Left lobe of liver (tissue), 2 donors: ENCODE measurements around the gene PSMD12. TPM values are rescaled to one million over a fixed set of nuclear protein-coding genes. Genes with fewer than 3 reads are reported as not detected.
A peak's percentile ranks its signal among the peaks of the same experiment; 100 is the strongest.
"Not testable (repeated sequence)": the region's sequence is repeated elsewhere in the genome, so short reads cannot be mapped to it uniquely, and the experiment has no call there.

ENCODE experiments used
- ATAC-seq: fragments of 200-7000 bp; cut with Tn5 transposase; one replicate; pipeline ENCODE4 v1.9.1; 2020; ENCODE audit warnings: mild to moderate bottlenecking, moderate library complexity
- DNase-seq: peaks from one replicate; pipeline ENCODE4 v3.0.0-alpha.2; 2020; ENCODE audit warnings: low spot score
- total RNA-seq: library from RNA; stranded (reverse); gene quantifications from one replicate; pipeline ENCODE4 v1.2.1, GENCODE V29; 2021
- donor health status: DM: no; HTN: no; CAD: no; lungs with moderate emphysema.
- donor health status: DM: no; HTN: yes; CAD: no.

Gene PSMD12
- 28.1 TPM for total RNA-seq

DNA sequence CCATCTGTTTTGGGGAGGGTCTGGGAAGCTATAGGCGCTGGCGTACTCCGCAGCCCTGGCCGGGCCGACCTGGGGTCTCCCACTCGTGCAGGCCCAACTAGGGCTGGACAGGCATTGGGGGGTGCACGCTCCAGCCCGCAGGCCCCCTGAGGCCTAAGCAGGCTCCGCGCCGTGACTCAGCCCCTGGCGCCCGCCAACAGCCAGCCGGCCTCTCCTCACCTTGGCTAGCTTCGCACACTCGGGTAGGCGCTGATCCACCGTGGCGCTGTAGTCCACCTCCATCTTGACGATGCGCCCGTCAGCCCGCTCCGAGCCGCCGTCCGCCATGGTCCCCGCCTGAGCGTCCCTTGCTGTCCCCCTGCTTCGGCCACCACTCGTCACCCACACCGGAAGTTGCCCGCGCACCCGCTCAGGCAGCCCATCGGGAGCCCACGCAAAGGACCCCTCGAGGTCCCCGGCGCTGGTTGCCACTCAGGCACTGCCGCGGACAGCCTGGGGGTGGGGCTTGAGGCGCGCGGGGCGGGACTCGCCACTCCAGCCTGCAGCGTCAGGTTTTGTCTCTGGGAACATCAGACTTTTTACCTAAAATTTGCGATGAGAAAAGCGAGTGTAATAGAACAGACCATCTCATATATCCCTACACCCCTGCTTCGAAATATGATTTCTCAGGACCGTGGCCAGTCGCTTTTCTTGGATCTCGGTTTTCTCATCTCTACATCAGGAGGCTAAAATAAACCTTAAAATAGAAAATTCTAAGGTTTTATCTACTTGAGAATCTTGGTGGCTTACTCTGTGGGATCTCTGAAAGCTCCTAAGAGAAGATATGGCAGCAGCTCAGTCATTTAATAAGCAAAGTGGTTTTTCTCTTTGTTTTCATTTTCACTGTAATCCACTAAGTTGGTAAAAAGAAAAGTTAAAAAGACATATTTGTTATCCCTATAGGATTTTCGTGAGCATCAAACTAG lies at the start of gene PSMD12:
Gene PSMD12 (minus strand): TSS at position 385 of the 965 bp plus-strand sequence. CDS start 58 bp downstream, at position 327.
- ATAC-seq (peak; percentile 93), DNase-seq (peak; percentile 95)

DNA sequence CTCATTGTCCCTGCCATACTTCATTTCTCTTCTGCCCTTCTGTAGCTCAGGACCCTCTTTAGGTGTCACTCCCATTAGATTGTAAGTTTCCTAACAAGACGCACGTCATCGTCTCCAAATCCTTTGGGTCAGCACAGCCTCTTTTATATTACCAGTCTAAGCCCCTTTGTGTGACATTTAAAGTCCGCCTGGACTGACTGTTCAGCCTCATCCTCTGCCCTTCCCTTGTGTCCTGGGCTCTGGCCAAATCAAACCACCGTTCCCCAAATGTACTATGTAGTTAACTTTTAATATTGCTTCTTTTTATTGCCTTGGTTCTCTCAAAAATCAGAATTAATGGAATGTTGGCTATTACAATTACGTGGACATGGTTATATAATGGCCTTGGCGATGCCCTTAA lies 48.9 kb upstream of the PSMD12 start:
- DNase-seq (peak; percentile 61), ATAC-seq (peak; percentile 72)

GRCh38 chr17:67414559-67414958 lies 48.2 kb upstream of the PSMD12 start:
- DNase-seq: no peak
- ATAC-seq: peak; percentile 48

GRCh38 chr17:67414130-67414529 lies 47.8 kb upstream of the PSMD12 start:
- no peak for DNase-seq
- ATAC-seq: no peak

GRCh38 chr17:67413388-67413787 lies 47.0 kb upstream of the PSMD12 start:
- DNase-seq: peak; percentile 33
- ATAC-seq: no peak

DNA sequence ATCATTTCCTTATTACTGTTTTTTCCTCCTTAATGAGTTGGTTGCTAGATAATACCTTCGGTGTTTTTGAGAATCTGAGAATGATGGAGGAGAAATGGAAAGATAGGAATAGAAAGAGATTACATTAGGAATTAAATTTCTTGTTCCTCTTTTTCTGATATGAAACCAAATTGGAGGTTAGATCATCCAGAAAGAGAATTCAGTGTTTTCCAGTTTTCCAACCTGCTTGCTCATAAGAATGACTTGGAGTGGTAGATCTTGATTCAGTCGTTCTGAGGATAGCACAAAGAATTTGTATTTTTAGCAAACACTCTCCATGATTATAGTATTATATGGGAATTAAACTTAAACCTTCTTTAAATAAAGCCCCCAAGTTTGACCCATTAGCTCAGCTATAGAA lies 46.6 kb upstream of the PSMD12 start:
- ATAC-seq (no peak), DNase-seq (no peak)

DNA sequence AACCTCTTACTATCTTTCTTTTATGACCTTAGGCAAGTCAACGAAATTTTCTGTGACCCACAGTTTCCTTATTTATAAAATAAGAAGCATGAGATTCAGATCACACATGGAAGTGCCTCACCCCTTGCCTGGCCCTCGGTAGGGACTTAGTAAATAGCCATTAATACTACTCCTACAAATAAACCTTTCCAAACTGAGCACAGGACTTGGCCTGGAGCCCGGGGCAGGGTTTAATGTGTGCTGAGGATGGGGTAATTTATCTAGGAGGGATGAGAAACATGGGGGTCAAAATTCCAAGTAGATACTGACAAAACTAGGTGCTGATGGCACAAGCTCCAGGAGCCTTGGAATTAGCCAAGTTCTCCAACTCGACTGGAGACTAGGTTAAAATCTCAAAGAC lies 45.7 kb upstream of the PSMD12 start:
- ATAC-seq (peak; percentile 73), DNase-seq (peak; percentile 83)

DNA sequence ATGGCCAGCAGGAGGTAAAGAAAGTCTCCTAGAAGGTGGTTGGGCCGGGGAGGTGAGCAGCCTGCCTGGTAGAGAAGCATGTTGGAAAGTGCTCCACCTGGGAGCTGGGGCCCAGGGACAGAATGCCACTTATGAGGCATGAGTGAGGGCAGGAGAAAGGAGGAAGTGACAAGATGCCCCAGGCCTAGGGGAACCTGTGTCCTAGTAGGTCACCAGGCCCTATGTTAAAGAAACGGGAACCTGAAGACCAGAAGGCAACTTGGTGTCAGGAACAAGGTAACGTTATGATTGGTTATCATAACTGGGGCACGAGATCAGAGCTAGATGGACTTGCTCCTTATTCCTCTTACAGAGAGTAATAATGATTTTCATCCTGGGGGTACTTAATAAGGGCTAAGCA lies 45.0 kb upstream of the PSMD12 start:
- ATAC-seq (no peak), DNase-seq (peak; percentile 41)

GRCh38 chr17:67408455-67408830 lies 42.1 kb upstream of the PSMD12 start:
- ATAC-seq, DNase-seq: not testable (repeated sequence)

DNA sequence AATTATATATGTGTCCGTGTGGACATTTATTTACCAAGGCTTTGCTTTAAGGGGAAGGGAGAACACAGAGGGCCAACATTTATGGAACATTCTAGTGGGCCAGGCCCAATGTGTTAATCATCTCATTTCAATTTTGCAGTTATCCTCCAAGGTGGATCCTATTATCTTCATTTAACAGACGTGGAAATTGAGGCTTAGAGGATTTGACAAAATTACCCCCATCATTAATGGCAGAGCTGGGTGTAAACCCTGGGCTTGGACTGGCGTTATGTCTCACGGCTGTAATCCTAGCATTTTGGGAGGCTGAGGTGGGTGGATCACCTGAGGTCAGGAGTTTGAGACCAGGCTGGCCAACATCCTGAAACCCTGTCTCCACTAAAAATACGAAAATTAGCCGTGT lies 37.1 kb upstream of the PSMD12 start:
- ATAC-seq (no peak), DNase-seq (peak; percentile 18)

DNA sequence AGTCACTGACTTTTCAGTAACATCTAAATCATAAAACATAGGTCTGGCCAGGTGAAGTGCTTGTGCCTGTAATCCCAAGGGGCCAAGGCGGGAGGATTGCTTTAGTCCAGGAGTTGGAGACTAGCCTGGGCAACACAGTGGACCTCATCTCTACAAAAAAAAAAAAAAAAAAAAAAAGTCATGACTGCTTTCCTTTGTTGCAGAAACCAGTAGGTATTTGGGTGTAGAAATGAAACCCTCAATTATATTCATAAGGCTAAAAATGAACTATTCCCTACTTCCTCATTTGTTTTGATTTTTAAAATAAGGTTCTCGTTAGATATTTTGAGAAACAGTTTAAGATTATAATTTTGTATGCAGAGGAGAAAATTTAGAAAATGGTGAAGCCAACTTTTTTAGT lies 36.7 kb upstream of the PSMD12 start:
- no peak for ATAC-seq
- DNase-seq: no peak

DNA sequence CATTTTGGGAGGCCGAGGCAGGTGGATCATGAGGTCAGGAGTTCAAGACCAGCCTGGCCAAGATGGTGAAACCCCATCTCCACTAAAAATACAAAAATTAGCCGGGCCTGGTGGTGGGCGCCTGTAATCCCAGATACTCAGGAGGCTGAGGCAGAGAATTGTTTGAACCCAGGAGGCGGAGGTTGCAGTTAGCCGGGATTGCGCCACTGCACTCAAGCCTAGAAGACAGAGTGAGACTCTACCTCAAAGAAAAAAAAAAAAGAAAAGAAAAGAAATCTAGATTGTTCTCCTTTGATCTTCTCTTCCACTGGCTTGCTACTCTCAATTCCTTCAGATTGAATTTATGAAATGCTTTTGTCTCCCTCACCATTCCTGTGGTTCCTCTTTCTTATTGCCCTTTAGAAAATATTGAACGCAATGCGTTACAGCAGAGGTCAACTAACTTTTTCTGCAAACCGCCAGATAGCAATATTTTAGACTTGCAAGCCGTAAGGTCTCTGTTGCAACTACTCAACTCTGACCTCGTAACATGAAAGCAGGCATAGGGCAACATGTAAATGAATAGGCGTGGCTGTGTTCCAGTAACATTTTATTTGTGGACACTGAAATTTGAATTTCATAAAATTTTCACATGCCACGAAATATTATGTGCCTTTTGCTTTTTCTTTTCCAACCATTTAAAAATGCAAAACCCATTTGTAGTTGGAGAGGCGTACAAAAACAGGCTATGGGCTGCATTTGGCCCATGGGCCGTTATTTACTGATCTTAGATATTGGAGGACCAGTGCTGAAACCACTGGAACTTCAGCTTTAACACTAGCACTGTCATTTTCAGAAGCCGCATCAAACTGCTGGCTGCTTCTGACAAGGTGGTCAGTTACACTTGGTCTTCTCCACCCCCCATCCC lies 35.5 kb upstream of the PSMD12 start:
- ATAC-seq: peak; percentile 87
- DNase-seq: peak; percentile 55

- DNase-seq (no peak), ATAC-seq (no peak)
These were observed 34.7 kb upstream of the PSMD12 start for GRCh38 chr17:67401106-67401505.

DNA sequence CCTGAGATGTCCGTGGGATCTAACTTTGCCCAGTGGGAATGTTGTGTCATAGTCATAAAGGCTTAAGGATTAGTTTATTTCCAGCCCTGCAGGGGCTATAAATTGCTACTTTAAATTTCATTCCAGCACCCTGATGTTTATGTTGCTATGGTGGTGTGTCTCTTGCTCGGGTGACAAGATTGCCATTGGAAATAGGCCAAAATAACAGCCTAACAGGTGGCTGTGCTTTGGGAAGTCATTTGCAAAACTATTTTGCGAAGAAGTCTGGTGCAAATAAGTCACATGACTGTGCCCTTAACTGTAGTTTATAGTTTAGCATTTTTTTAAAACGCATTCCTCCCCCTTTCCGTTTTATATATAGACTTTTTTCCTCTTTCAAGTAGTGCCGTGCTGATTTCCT lies 33.8 kb upstream of the PSMD12 start:
- DNase-seq (no peak), ATAC-seq (no peak)

GRCh38 chr17:67399676-67400075 lies 33.3 kb upstream of the PSMD12 start:
- ATAC-seq: peak; percentile 56

GRCh38 chr17:67393809-67394397 lies 27.5 kb upstream of the PSMD12 start:
- ATAC-seq: no peak

More at GRCh38 chr17:67399676-67400075, 33.3 kb upstream of the PSMD12 start:
- peak; percentile 44 for DNase-seq

GRCh38 chr17:67392111-67392510 lies 25.7 kb upstream of the PSMD12 start:
- DNase-seq (peak; percentile 21), ATAC-seq (no peak)

More at GRCh38 chr17:67393809-67394397, 27.5 kb upstream of the PSMD12 start:
- no peak for DNase-seq

GRCh38 chr17:67390646-67391361 lies 24.4 kb upstream of the PSMD12 start:
- peak; percentile 87 for ATAC-seq
- DNase-seq: peak; percentile 91

- DNase-seq (no peak), ATAC-seq (peak; percentile 55)
These were observed 23.7 kb upstream of the PSMD12 start for GRCh38 chr17:67390006-67390645.

- no peak for DNase-seq
- no peak for ATAC-seq
These were observed 22.6 kb upstream of the PSMD12 start for GRCh38 chr17:67388986-67389385.
